ENCODE data around the gene UBA52. TPM values are rescaled to one million over a fixed set of nuclear protein-coding genes. Genes with fewer than 3 reads are reported as not detected.

Gene UBA52
- total RNA-seq, 1 experiment from 2014 or later = 1,361 TPM

- H3K27ac Mint-ChIP-seq = no peak overlapping the region
- peaks cover 41% of the 10 kb centered on the region for H3K27me3 Mint-ChIP-seq (ENCODE audit: low read depth)
- TF ChIP-seq CTCF (IDR thresholded peaks at IDR 0.05) (no peak), IRF1 (CRISPR knock-in tag; IDR thresholded peaks at IDR 0.05) (no peak), NR2C2 (CRISPR knock-in tag; IDR thresholded peaks at IDR 0.05) (no peak), ZMAT4 (CRISPR knock-in tag; IDR thresholded peaks at IDR 0.05) (no peak), KAT7 (CRISPR knock-in tag; IDR thresholded peaks at IDR 0.05; ENCODE audit: borderline replicate concordance) (no peak), CREB1 (CRISPR knock-in tag; IDR thresholded peaks at IDR 0.05) (no peak), ZNF138 (CRISPR knock-in tag; conservative IDR thresholded peaks at IDR 0.05) (no peak), E2F1 (CRISPR knock-in tag; IDR thresholded peaks at IDR 0.05) (no peak)
- no peak for DNase-seq (ENCODE audit: low spot score)
- CTCF ChIA-PET = interaction anchor here (0.6 to 4.2 kb wide), 9 partner anchors 10 to 249 kb away, joined by 3 to 13 read pairs (median 4); partner anchors contain the start of genes ELL and REX1BD
- H3K36me3 Mint-ChIP-seq = no peaks in the 10 kb centered on the region
- POLR2A ChIA-PET = interaction anchor here (0.6 kb wide), 2 partner anchors 127 to 134 kb away, joined by 3 to 5 read pairs; no protein-coding TSS in a partner anchor
- ATAC-seq = no peak
- peaks cover 45% of the 10 kb centered on the region for H3K4me1 Mint-ChIP-seq
- no peaks in the 10 kb centered on the region for H3K9me3 Mint-ChIP-seq
- H3K4me3 Mint-ChIP-seq = no peak overlapping the region
Measured at GRCh38 chr19:18597809-18598660, 26.4 kb downstream of the UBA52 start.

- ChIA-PET CTCF (interaction anchor here (1.4 kb wide), 1 partner anchor 10 kb away, joined by 3 read pairs; no protein-coding TSS in a partner anchor), POLR2A (no interaction called here)
- H3K36me3 Mint-ChIP-seq = no peaks in the 10 kb centered on the region
- no peak overlapping the region for H3K27ac Mint-ChIP-seq
- ATAC-seq (no peak), DNase-seq (ENCODE audit: low spot score) (no peak)
- no peak for TF ChIP-seq E2F5 (CRISPR knock-in tag; IDR thresholded peaks at IDR 0.05)
- no peak for TF ChIP-seq ZNF232 (CRISPR knock-in tag; IDR thresholded peaks at IDR 0.05)
- no peak for TF ChIP-seq ATF3 (CRISPR knock-in tag; conservative IDR thresholded peaks at IDR 0.05)
- TF ChIP-seq HMGXB4 (CRISPR knock-in tag; IDR thresholded peaks at IDR 0.05) = no peak
- H3K27me3 Mint-ChIP-seq (ENCODE audit: low read depth) = peaks cover 53% of the 10 kb centered on the region
- no peaks in the 10 kb centered on the region for H3K9me3 Mint-ChIP-seq
- H3K4me1 Mint-ChIP-seq = peaks cover 44% of the 10 kb centered on the region
- no peak overlapping the region for H3K4me3 Mint-ChIP-seq
Measured at GRCh38 chr19:18599485-18599884, 27.8 kb downstream of the UBA52 start.

Measured in WTC11 (cell line).